HG03103 (cell line): Measurements from ENCODE around the gene KLHL29.

Source experiments
- ATAC-seq: cut with Tn5 transposase; IDR thresholded peaks from one replicate; pipeline ENCODE4 v1.9.1; 2021; ENCODE audit warnings: low read depth; ENCODE audit not compliant: unreplicated experiment

KLHL29 gene

GRCh38 chr2:23366720-23367119 is 18.3 kb upstream of the KLHL29 start:
- ATAC-seq, result no peak

GRCh38 chr2:23367760-23368159 is 17.2 kb upstream of the KLHL29 start:
- ATAC-seq, result no peak

- ATAC-seq, result no peak
Observed at GRCh38 chr2:23373666-23374065, 11.3 kb upstream of the KLHL29 start.

GRCh38 chr2:23375448-23375847 is 9.5 kb upstream of the KLHL29 start:
- peak; percentile 45 for ATAC-seq

- ATAC-seq, result no peak
Observed at GRCh38 chr2:23376075-23376474, 8.9 kb upstream of the KLHL29 start.

GRCh38 chr2:23376972-23377371 is 8.0 kb upstream of the KLHL29 start:
- ATAC-seq, result no peak

GRCh38 chr2:23377771-23378170 is 7.2 kb upstream of the KLHL29 start:
- no peak for ATAC-seq

- no peak for ATAC-seq
Observed at GRCh38 chr2:23378496-23378895, 6.5 kb upstream of the KLHL29 start.

- ATAC-seq, result peak; percentile 58
Observed at GRCh38 chr2:23379220-23379695, 5.7 kb upstream of the KLHL29 start.

- ATAC-seq, result peak; percentile 32
Observed at GRCh38 chr2:23380562-23381065, 4.4 kb upstream of the KLHL29 start.

GRCh38 chr2:23381084-23381483 is 3.9 kb upstream of the KLHL29 start:
- ATAC-seq, result no peak

- ATAC-seq, result no peak
Observed at GRCh38 chr2:23381485-23381884, 3.5 kb upstream of the KLHL29 start.

GRCh38 chr2:23383100-23383499 is 1.9 kb upstream of the KLHL29 start:
- ATAC-seq, result no peak

GRCh38 chr2:23385351-23385747 is 370 bp downstream of the KLHL29 start:
- ATAC-seq, result peak; percentile 23

- peak; percentile 13 for ATAC-seq
Observed at GRCh38 chr2:23385748-23386338, 864 bp downstream of the KLHL29 start.

GRCh38 chr2:23386339-23387220 is 1.6 kb downstream of the KLHL29 start:
- ATAC-seq, result no peak

GRCh38 chr2:23387221-23387550 is 2.2 kb downstream of the KLHL29 start:
- ATAC-seq, result no peak

GRCh38 chr2:23387845-23388244 is 2.9 kb downstream of the KLHL29 start:
- ATAC-seq, result no peak

GRCh38 chr2:23388294-23388693 is 3.3 kb downstream of the KLHL29 start:
- ATAC-seq, result no peak

- no peak for ATAC-seq
Observed at GRCh38 chr2:23388756-23389514, 4.0 kb downstream of the KLHL29 start.

- no peak for ATAC-seq
Observed at GRCh38 chr2:23390152-23390551, 5.2 kb downstream of the KLHL29 start.
